Right renal pelvis (tissue), 4 donors: ENCODE results near the gene CDK14. TPM values are rescaled to one million over a fixed set of nuclear protein-coding genes. Genes with fewer than 3 reads are reported as not detected.

Source experiments
- DNase-seq, 4 donors: peaks; one replicate each; pipeline ENCODE4 v3.0.0-alpha.2; 2013; ENCODE audit warnings: low read depth in 4 of 4, low spot score in 3 of 4, missing footprints in 1 of 4
- polyA plus RNA-seq, 4 donors: library from polyadenylated mRNA; unstranded; fragments of 120-200 nt; gene quantifications; one replicate each; pipeline ENCODE4 v1.2.1, GENCODE V29; 2013; ENCODE audit not compliant: insufficient read length in 4 of 4

CDK14 gene
- polyA plus RNA-seq, 4 donors, result 30.3 to 39.1 (median 37.5) TPM

DNA sequence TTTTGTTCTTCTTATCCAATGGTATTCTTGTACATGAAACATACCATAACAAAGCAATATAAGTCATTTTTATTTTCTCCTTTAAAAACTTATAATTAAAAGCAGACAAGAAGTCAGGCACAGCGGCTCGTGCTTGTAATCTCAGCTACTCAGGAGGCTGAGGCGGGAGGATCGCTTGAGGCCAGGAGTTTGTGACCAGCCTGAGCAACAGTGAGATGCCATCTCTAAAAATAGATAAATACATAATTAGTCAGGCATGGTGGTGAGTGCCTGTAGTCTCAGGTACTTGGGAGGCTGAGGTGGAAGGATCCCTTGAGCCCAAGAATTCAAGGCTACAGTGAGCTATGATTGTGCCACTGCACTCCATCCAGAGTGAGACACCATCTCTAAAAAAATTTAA is 473.0 kb downstream of the CDK14 start:
- no peak for DNase-seq

GRCh38 chr7:91079487-91079886 is 483.4 kb downstream of the CDK14 start:
- DNase-seq, result no peak

DNA sequence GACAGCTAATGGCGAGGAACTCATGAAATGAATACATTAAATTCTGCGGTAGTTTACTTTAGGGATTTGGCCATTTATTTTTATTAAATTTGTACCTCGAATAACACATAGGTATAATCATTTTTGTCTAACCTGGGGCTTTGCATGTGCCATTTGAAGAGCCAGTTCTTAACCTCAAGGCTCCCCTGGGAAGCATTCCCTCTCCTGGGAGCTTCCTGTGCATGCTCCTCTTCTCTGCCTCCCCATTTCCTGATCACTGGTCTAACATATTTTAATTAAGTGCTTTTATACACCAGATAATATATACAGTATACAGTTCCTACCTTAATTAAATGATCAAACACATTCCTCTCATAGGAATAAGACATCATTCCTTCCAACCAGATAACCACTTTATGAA is 484.2 kb downstream of the CDK14 start:
- no peak for DNase-seq

- no peak for DNase-seq
Observed at GRCh38 chr7:91082038-91082437, 485.9 kb downstream of the CDK14 start.

DNA sequence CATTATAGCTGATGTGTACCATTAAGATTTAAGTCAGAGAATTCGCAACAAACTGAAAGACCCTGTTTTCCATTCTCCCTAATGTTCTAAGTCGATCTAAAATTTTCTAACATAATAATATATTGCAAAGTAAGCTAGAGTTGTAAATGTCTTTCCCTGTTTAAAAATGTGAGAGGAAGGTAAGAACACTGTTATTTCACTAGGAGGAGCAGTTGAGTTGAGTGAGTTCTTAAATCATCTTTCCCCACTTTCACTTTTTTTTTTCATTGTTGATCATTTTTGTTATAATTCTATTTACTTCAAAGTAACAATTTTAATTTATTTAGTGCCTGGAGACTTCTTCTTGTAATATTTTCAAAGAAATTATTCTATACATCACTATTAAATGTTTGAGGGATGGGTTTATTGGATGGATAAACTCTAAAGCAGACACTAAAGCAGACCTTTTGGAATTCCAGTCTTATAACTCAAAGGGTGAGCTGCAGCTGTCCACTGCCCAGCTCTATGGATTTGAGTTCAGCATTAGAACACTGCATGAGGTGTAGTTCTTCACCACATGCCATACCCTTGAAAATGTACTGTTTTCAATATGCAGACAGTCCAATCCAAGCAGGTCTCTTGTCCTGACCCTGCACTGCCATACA is 486.9 kb downstream of the CDK14 start:
- DNase-seq, result no peak

GRCh38 chr7:91083855-91084644 is 487.9 kb downstream of the CDK14 start:
- DNase-seq, result no peak

- DNase-seq, result no peak
Observed at GRCh38 chr7:91085175-91085574, 489.1 kb downstream of the CDK14 start.

DNA sequence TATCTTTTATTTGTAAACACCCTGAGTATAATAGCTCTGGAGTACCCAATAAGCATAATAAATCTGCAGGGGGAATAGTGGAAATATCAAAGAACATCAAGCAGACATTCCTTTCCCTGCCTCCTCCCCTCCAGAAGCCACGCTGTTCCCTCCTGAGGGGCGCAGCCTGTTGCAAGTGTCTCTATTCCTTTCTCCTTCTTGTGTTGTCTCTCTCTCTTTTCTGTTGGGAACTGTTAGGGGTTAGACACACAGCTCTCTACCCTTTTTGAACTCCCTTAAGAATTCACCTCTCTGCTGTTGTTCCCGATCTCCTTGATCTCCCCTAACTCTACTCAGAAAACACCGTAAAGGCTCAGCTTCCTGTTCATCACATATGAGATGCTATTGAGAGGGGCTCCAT is 490.1 kb downstream of the CDK14 start:
- DNase-seq, result no peak

- no peak for DNase-seq
Observed at GRCh38 chr7:91088156-91088555, 492.0 kb downstream of the CDK14 start.

DNA sequence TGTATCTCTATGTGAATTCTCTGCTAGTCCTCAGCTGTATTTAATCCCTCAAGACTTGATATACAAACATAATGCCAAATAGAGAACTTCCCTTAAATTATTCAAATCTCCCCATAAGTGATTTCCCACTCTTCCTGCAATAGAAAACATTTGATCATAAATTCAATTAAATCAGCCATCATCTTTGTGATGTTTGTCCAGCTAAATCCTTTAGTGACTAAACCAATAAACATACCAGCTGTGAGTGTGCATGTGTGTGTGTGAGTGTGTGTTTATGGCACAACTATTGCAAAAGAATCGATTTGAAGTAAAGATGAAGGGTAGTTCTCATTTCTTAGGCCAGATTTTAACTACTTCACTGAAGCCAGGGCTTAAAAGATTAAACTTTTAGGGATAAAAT is 492.6 kb downstream of the CDK14 start:
- no peak for DNase-seq

GRCh38 chr7:91089382-91089963 is 493.4 kb downstream of the CDK14 start:
- peak in 1 of 4 donors; percentile 48 for DNase-seq

DNA sequence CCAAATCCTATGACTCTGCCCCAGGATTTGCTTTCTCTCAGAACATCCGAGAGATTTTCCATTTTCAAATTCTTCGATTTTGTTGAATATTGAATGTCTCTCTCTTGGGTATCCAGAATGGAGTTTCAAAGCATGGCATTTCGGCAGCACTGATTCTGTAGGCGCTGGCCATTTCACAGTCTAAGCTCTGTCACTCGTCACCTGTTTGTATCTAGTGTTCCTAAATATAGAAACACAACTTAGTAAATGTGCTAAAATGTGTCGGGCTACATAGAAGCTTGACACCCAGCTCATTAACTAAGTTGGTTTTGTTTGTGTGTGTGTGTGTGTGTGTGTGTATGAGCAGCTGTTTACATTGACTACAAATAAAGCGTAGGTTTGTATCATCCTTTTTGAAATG is 494.6 kb downstream of the CDK14 start:
- DNase-seq, result no peak

GRCh38 chr7:91091631-91092030 is 495.5 kb downstream of the CDK14 start:
- no peak for DNase-seq

GRCh38 chr7:91093181-91093580 is 497.1 kb downstream of the CDK14 start:
- DNase-seq, result no peak

DNA sequence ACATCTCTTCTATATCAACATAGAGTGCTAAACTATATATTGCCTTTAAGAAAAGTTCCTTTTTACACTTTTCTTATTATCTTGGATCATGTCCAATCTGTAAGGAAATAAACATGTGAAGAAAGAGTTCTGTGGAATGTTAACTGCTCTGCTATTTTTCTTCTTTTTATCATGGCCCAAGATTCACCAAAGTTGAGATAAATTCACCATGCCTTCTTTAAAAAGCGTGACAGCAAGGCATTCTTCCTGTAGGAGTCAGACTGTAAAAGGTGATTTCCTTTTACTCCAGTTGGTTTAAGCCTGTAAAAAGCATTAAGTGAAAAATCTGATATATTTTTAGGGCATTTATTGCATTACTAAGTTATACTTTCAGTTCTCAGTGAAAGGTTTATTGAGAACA is 502.4 kb downstream of the CDK14 start:
- no peak for DNase-seq

DNA sequence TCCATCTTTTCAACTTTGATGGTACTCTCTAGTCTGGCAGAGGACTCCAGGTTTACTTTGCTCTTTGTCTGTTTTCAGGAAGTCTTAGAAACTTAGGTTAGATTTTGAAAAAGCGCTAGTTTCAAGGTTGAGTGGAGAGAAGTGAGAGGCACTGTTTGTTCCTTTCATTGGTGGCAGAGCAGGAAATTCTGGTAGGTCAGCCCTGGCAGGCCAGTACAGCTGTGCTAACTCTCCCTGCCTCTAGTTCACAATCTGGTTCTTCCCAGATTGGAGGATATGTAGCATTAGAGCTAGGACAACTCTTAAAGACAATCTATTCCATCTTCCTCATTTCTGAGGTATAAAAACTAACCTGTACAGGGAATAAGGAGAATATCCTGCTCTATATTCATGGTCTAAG is 507.2 kb downstream of the CDK14 start:
- no peak for DNase-seq

DNA sequence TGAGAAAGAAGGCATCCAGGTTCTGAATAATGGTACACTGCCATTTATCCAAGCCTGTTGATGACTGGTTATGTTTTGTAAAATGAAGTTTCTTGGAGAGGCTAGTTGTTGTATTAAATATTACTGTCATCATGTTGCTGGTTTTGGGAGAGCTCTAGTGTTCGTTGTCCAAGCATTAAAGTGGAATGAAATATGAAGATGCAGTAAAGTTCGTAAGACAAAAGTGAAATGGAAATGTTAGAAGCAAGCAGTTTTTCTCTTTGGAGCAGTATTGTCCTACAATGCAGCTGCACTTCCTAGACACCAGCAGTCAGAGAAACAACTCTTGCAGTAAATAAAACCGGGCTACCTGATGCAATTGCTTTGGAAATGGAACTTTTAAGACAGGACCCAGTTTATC is 511.3 kb downstream of the CDK14 start:
- no peak for DNase-seq

DNA sequence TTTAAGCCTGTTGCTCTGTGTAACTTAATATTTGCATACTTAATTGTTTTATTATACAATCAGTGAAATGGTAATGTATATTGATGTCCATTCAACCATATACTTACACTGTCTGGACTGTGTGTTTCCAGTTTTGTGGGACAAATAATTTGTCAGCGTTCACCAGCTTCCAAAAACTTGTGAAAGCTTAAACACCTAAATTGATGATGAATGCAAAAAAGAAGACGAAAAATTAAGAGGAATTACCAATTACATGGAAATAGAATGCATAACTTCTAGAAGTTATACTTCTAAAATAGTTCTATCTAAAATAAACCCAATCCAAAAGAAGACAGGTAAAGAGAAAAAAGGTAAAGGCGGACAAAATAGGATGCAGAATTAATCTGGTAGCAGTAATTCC is 513.1 kb downstream of the CDK14 start:
- DNase-seq, result no peak

DNA sequence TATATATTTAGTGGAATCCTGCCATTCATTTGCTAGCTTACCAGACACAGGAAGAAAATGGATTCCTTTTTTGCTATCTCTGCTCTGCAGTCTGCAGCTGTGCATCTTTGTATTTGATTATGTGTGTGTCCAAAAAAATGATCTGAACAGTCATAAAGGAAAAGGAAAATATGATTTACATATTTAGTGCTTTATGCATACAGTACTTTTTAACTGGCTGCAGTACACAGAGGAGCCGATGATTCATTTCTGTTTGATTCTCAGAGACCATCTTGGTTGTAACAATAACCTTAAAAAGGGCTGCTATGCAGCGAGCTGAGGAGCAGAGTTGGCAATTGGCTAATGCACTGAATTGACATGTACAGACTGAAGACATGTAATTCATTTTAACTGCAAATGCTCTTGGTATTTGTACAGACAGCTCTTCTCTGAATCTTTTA is 516.8 kb downstream of the CDK14 start:
- DNase-seq, result no peak

GRCh38 chr7:91114232-91114631 is 518.1 kb downstream of the CDK14 start:
- DNase-seq, result no peak

GRCh38 chr7:91126762-91127161 is 530.6 kb downstream of the CDK14 start:
- no peak for DNase-seq

DNA sequence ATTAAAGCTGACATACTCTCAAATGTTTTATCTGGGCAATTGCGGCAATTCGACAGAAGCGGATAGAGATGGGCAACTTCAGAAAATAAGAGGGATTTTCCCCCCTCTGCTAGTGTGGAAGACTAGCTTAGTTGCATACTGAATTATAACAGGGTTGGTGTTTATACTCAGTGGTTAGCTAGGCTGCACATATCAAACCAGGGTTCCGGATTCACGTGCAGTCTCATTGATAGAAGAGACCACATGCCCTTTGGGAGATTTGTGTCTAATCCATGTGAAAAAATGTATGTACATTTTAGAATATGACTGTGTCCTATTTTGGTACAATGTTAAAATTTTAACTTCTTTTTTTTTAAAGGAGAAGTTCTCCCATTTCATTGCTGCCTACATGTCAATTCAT is 531.2 kb downstream of the CDK14 start:
- DNase-seq, result no peak
